ENCODE measurements around the gene ZNF549. TPM values are rescaled to one million over a fixed set of nuclear protein-coding genes. Genes with fewer than 3 reads are reported as not detected.

Gene ZNF549
- total RNA-seq, 1 donor from 2014 or later, result 2.8 TPM

- DNase-seq (ENCODE audit: low read depth in 2 of 2), result peak; percentile 30 to 61
Observed at GRCh38 chr19:57566396-57567265, 39.5 kb downstream of the ZNF549 start.

GRCh38 chr19:57570707-57571106 is 43.6 kb downstream of the ZNF549 start:
- no peak for DNase-seq (ENCODE audit: low read depth in 2 of 2)

- no peak for DNase-seq (ENCODE audit: low read depth in 2 of 2)
Observed at GRCh38 chr19:57572415-57572947, 45.3 kb downstream of the ZNF549 start.

- DNase-seq (ENCODE audit: low read depth in 2 of 2), result no peak
Observed at GRCh38 chr19:57576661-57577060, 49.5 kb downstream of the ZNF549 start.

GRCh38 chr19:57578487-57579205 is 51.5 kb downstream of the ZNF549 start, which contains the start of gene ZNF416:
Gene ZNF416, minus strand, starts transcription at chr19:57578911. Its CDS starts 207 bp downstream, at chr19:57578704.
- DNase-seq (ENCODE audit: low read depth in 2 of 2), result peak; percentile 96 to 97

GRCh38 chr19:57583104-57583520 is 56.0 kb downstream of the ZNF549 start:
- no peak for DNase-seq (ENCODE audit: low read depth in 2 of 2)

GRCh38 chr19:57583521-57584416 is 56.6 kb downstream of the ZNF549 start, which contains the start of gene ZIK1:
Gene ZIK1, plus strand, starts transcription at chr19:57584145. Its CDS starts 212 bp downstream, at chr19:57584357.
- DNase-seq (ENCODE audit: low read depth in 2 of 2), result peak; percentile 69 to 70

GRCh38 chr19:57587529-57587928 is 60.4 kb downstream of the ZNF549 start:
- no peak for DNase-seq (ENCODE audit: low read depth in 2 of 2)

- DNase-seq (ENCODE audit: low read depth in 2 of 2), result no peak
Observed at GRCh38 chr19:57599377-57599760, 72.2 kb downstream of the ZNF549 start.

GRCh38 chr19:57599761-57600383 is 72.7 kb downstream of the ZNF549 start, which contains the start of gene ZNF530:
Gene ZNF530, plus strand, starts transcription at chr19:57599885. Its CDS starts 4,461 bp downstream, at chr19:57604346.
- peak; percentile 85 to 90 for DNase-seq (ENCODE audit: low read depth in 2 of 2)

GRCh38 chr19:57606931-57607330 is 79.8 kb downstream of the ZNF549 start:
- DNase-seq (ENCODE audit: low read depth in 2 of 2), result no peak

Other genes with a start within 250 kb of the ZNF549 start
- 37.4 and 57.8 TPM in 2 replicates for gene ZNF460, start 246.9 kb upstream of the ZNF549 start, total RNA-seq
- 7.8 and 10.1 TPM in 2 replicates for gene ZNF543, start 206.9 kb upstream of the ZNF549 start, total RNA-seq
- 8.1 and 10.7 TPM in 2 replicates for gene ZNF304, start 176.1 kb upstream of the ZNF549 start, total RNA-seq
- gene TRAPPC2B, start 163.8 kb upstream of the ZNF549 start, total RNA-seq, result 8.0 and 11.1 TPM in 2 replicates
- gene ZNF547, start 163.8 kb upstream of the ZNF549 start, total RNA-seq, result 2.3 and 3.0 TPM in 2 replicates
- 8.0 and 13.5 TPM in 2 replicates for gene ZNF548, start 137.5 kb upstream of the ZNF549 start, total RNA-seq
- 9.8 and 10.9 TPM in 2 replicates for gene ZNF17, start 116.2 kb upstream of the ZNF549 start, total RNA-seq
- 8.5 and 11.5 TPM in 2 replicates for gene ZNF749, start 92.0 kb upstream of the ZNF549 start, total RNA-seq
- gene VN1R1, start 70.2 kb upstream of the ZNF549 start, total RNA-seq, result 0.13 and 0.51 TPM in 2 replicates
- 13.1 and 14.7 TPM in 2 replicates for gene ZNF772, start 49.8 kb upstream of the ZNF549 start, total RNA-seq
- 7.7 and 14.9 TPM in 2 replicates for gene ZNF419, start 39.6 kb upstream of the ZNF549 start, total RNA-seq
- gene ZNF773, start 27.4 kb upstream of the ZNF549 start, total RNA-seq, result 5.8 and 12.1 TPM in 2 replicates
- gene ZNF550, start 32.5 kb downstream of the ZNF549 start, total RNA-seq, result 4.2 and 7.3 TPM in 2 replicates
- 2.7 and 4.6 TPM in 2 replicates for gene ZNF416, start 51.6 kb downstream of the ZNF549 start, total RNA-seq
- gene ZIK1, start 56.8 kb downstream of the ZNF549 start, total RNA-seq, result 3.9 and 7.7 TPM in 2 replicates
- gene ZNF530, start 72.5 kb downstream of the ZNF549 start, total RNA-seq, result 3.9 and 4.7 TPM in 2 replicates
- 13.2 and 16.4 TPM in 2 replicates for gene ZNF134, start 86.9 kb downstream of the ZNF549 start, total RNA-seq
- gene ZNF211, start 105.8 kb downstream of the ZNF549 start, total RNA-seq, result 6.7 and 9.0 TPM in 2 replicates
- gene ZSCAN4, start 141.6 kb downstream of the ZNF549 start, total RNA-seq, result not detected in 2 replicates
- gene ZNF551, start 154.6 kb downstream of the ZNF549 start, total RNA-seq, result 5.4 and 8.5 TPM in 2 replicates
- gene ZNF154, start 181.8 kb downstream of the ZNF549 start, total RNA-seq, result 0.13 and 0.63 TPM in 2 replicates
- gene ZNF671, start 200.3 kb downstream of the ZNF549 start, total RNA-seq, result 5.0 and 5.7 TPM in 2 replicates
- gene ZNF776, start 219.5 kb downstream of the ZNF549 start, total RNA-seq, result 12.5 and 17.6 TPM in 2 replicates
- gene ZNF586, start 242.3 kb downstream of the ZNF549 start, total RNA-seq, result 10.1 and 12.9 TPM in 2 replicates

Data from dermis microvascular lymphatic vessel endothelial cell (primary cell).